Upper lobe of left lung (tissue), 6 donors: ENCODE results near the gene PARL. TPM values are rescaled to one million over a fixed set of nuclear protein-coding genes. Genes with fewer than 3 reads are reported as not detected.

ENCODE experiments used
- ATAC-seq, 2 donors: fragments of 200-7000 bp; cut with Tn5 transposase; one replicate each; pipeline ENCODE4 v1.9.1; 2022; ENCODE audit warnings: mild to moderate bottlenecking in 2 of 2, moderate library complexity in 2 of 2; ENCODE audit not compliant: low FRiP score in 2 of 2
- DNase-seq, 2 donors: peaks; one replicate each; pipeline ENCODE4 v3.0.0-alpha.2; 2019 to 2020
- H3K27ac ChIP-seq, 4 donors: fragments of 200-600 bp; sonication (generic); one replicate each; pipeline ENCODE4 v1.5.1; 2016 to 2019
- H3K27me3 ChIP-seq, 4 donors: fragments of 200-600 bp; sonication (generic); one replicate each; pipeline ENCODE4 v1.5.1; 2017 to 2019
- H3K36me3 ChIP-seq, 4 donors: fragments of 200-600 bp; sonication (generic); one replicate each; pipeline ENCODE4 v1.5.1; 2016 to 2019
- H3K4me1 ChIP-seq, 4 donors: fragments of 200-600 bp; sonication (generic); one replicate each; pipeline ENCODE4 v1.5.1; 2018 to 2019
- H3K4me3 ChIP-seq, 4 donors: fragments of 200-600 bp; sonication (generic); one replicate each; pipeline ENCODE4 v1.5.1; 2017 to 2019; ENCODE audit warnings: mild to moderate bottlenecking in 2 of 4, moderate library complexity in 1 of 4
- H3K9me3 ChIP-seq, 4 donors: fragments of 200-600 bp; sonication (generic); one replicate each; pipeline ENCODE4 v1.5.1; 2018 to 2019
- CTCF ChIP-seq, 6 experiments: fragments of 450-650 bp in 4 of 6; fragments of 200-600 bp in 2 of 6; sonication (generic) in 2 of 6; IDR thresholded peaks; one replicate each; pipeline ENCODE4 v1.5.1; 2016 to 2019; ENCODE audit warnings: antibody characterized with exemption in 6 of 6
- EP300 ChIP-seq, 4 donors: sonication (generic); formaldehyde crosslinking; IDR thresholded peaks; one replicate each; pipeline ENCODE4 v1.5.1; 2017; ENCODE audit warnings: antibody characterized with exemption in 4 of 4, control low read depth in 2 of 4
- POLR2A ChIP-seq, 4 donors: fragments of 450-650 bp; IDR thresholded peaks; one replicate each; pipeline ENCODE4 v1.5.1; 2016 to 2017; ENCODE audit warnings: antibody characterized with exemption in 4 of 4, mild to moderate bottlenecking in 2 of 4
- POLR2AphosphoS5 ChIP-seq, 2 donors: sonication (generic); formaldehyde crosslinking; IDR thresholded peaks; one replicate each; pipeline ENCODE4 v1.5.1; 2017; ENCODE audit warnings: antibody characterized with exemption in 2 of 2
- WGBS, 2 donors: methylation state at CpG; one replicate each; pipeline ENCODE4 v1.1.5; 2017 to 2018; 5-methylcytosine and 5-hydroxymethylcytosine counted together
- total RNA-seq, 6 donors: library from RNA; depleted of rRNA in 4 of 6; stranded (reverse); fragments of >200 nt in 4 of 6; gene quantifications; one replicate each; pipeline versions ENCODE4 v1.1.0 to v1.2.1, GENCODE V29; 2016 to 2021
- donor health status: DM: no; HTN: no; CAD: no; lungs with moderate emphysema.
- donor health status: DM: no; HTN: yes; CAD: no; lungs with severe emphysema.

Gene PARL
- total RNA-seq, 6 donors from 2014 or later = 32.5 to 51.0 (median 40.5) TPM

GRCh38 chr3:183870563-183870962 lies 14.1 kb downstream of the PARL start:
- DNase-seq (no peak), ATAC-seq (no peak)
- peaks cover 2 to 23% (median 16%) of the 10 kb centered on the region in 4 donors for H3K36me3 ChIP-seq
- H3K9me3 ChIP-seq = no peaks in the 10 kb centered on the region
- no peak overlapping the region for H3K4me3 ChIP-seq
- no peak overlapping the region for H3K27ac ChIP-seq
- TF ChIP-seq EP300 (IDR thresholded peaks at IDR 0.05) (no peak), CTCF (IDR thresholded peaks at IDR 0.05) (no peak), POLR2A (IDR thresholded peaks at IDR 0.05) (no peak), POLR2AphosphoS5 (IDR thresholded peaks at IDR 0.05) (no peak)
- H3K27me3 ChIP-seq = no peaks in the 10 kb centered on the region
- peaks cover 0 to 10% (median 4%) of the 10 kb centered on the region in 4 donors for H3K4me1 ChIP-seq
- WGBS, 2 donors = 72 to 84% methylated on average over 3 of the region's 3 CpGs

DNA sequence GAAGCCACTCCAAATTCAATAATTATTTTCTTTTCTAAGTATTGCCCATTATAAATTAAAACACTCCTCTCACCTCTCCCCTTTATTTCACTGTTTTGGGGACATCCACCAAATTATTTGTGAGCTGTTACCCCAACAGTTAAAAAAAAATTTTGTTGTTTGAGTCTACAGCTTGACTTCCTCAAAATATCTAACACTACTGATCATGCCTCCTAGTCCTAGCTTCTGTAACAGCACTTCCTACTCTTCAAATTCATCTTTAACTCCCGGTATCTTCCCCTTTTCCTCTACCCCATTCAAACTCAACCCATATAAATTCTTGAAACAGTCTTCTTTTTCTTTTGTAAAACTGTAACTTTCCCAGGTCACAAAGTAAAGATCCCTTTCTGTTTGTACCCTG lies 15.9 kb downstream of the PARL start:
- TF ChIP-seq CTCF (IDR thresholded peaks at IDR 0.05) = no peak
- no peak for TF ChIP-seq POLR2AphosphoS5 (IDR thresholded peaks at IDR 0.05)
- no peak for TF ChIP-seq EP300 (IDR thresholded peaks at IDR 0.05)
- TF ChIP-seq POLR2A (IDR thresholded peaks at IDR 0.05) = no peak
- Histone ChIP-seq H3K9me3 (no peaks in the 10 kb centered on the region), H3K27ac (no peak overlapping the region), H3K4me3 (no peak overlapping the region), H3K4me1 (peaks cover 0 to 3% (median 1%) of the 10 kb centered on the region in 4 donors), H3K27me3 (no peaks in the 10 kb centered on the region), H3K36me3 (peaks cover 2 to 39% (median 26%) of the 10 kb centered on the region in 4 donors)
- ATAC-seq = peak in 1 of 2 donors; percentile 46
- 62 to 74% methylated on average over 1 of the region's 1 CpG for WGBS, 2 donors
- no peak for DNase-seq

DNA sequence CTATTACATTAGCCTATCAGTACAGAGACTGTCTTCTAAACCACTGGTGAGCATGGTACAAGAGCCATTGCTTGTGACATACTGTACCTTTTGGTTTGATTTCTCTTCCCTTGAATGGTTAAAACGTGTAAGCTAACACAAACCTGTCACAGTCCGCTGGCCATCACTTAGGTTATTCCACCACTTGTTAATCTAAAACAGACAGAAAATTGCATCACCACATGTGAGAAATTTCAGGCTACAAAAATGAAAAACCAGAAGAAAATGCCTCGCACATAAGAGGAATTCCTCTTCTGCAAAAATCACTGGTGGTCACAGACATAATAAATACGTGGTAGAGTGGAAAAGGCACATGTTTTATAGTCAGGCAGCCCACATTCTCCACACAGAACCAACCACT lies 22.1 kb downstream of the PARL start:
- Histone ChIP-seq H3K36me3 (peaks cover 7 to 82% (median 61%) of the 10 kb centered on the region in 4 donors), H3K27me3 (no peaks in the 10 kb centered on the region), H3K9me3 (no peaks in the 10 kb centered on the region), H3K27ac (no peak overlapping the region), H3K4me3 (no peak overlapping the region), H3K4me1 (no peaks in the 10 kb centered on the region)
- DNase-seq = no peak
- 88 to 90% methylated on average over 4 of the region's 4 CpGs for WGBS, 2 donors
- TF ChIP-seq CTCF (IDR thresholded peaks at IDR 0.05) (no peak), POLR2AphosphoS5 (IDR thresholded peaks at IDR 0.05) (no peak), EP300 (IDR thresholded peaks at IDR 0.05) (no peak), POLR2A (IDR thresholded peaks at IDR 0.05) (no peak)
- no peak for ATAC-seq

- H3K36me3 ChIP-seq = peaks cover 8 to 73% (median 50%) of the 10 kb centered on the region in 4 donors
- WGBS, 2 donors = 82 to 95% methylated on average over 3 of the region's 3 CpGs
- no peak for ATAC-seq
- H3K27me3 ChIP-seq = no peaks in the 10 kb centered on the region
- H3K4me3 ChIP-seq = no peak overlapping the region
- H3K4me1 ChIP-seq = no peaks in the 10 kb centered on the region
- H3K9me3 ChIP-seq = no peaks in the 10 kb centered on the region
- TF ChIP-seq POLR2AphosphoS5 (IDR thresholded peaks at IDR 0.05) = no peak
- no peak for TF ChIP-seq CTCF (IDR thresholded peaks at IDR 0.05)
- TF ChIP-seq POLR2A (IDR thresholded peaks at IDR 0.05) = no peak
- TF ChIP-seq EP300 (IDR thresholded peaks at IDR 0.05) = no peak
- no peak overlapping the region for H3K27ac ChIP-seq
- no peak for DNase-seq
Observed at GRCh38 chr3:183857863-183858262, 26.8 kb downstream of the PARL start.

- Histone ChIP-seq H3K4me1 (no peaks in the 10 kb centered on the region), H3K9me3 (no peaks in the 10 kb centered on the region), H3K27me3 (no peaks in the 10 kb centered on the region), H3K27ac (no peak overlapping the region), H3K36me3 (peaks cover 3 to 54% (median 27%) of the 10 kb centered on the region in 4 donors), H3K4me3 (no peak overlapping the region)
- TF ChIP-seq EP300 (IDR thresholded peaks at IDR 0.05) (no peak), POLR2AphosphoS5 (IDR thresholded peaks at IDR 0.05) (no peak), CTCF (IDR thresholded peaks at IDR 0.05) (no peak), POLR2A (IDR thresholded peaks at IDR 0.05) (no peak)
- WGBS, 2 donors = 69 to 83% methylated on average over 4 of the region's 4 CpGs
- DNase-seq = no peak
- no peak for ATAC-seq
Observed at GRCh38 chr3:183854318-183855035, 30.2 kb downstream of the PARL start.
